ENCODE measurements around the gene MRPL55. TPM values are rescaled to one million over a fixed set of nuclear protein-coding genes. Genes with fewer than 3 reads are reported as not detected.

The MRPL55 gene
- polyA plus RNA-seq, 1 donor (not counting 4 experiments of a cell fraction or from before 2014, with no cell fraction given), result 28.4 TPM

GRCh38 chr1:228082918-228083870, 25.9 kb downstream of the MRPL55 start:
- Histone ChIP-seq H3K9ac (ENCODE audit: control insufficient read depth, extremely low read depth, insufficient read depth, low read length) (peak overlapping the region; percentile 95), H3K4me1 (ENCODE audit: control insufficient read depth, extremely low read depth, insufficient read depth, low read length) (peaks cover 42% of the 10 kb centered on the region), H3K9me1 (ENCODE audit: control insufficient read depth, extremely low read depth, insufficient read depth, low read length) (peaks cover 12% of the 10 kb centered on the region), H3K9me3 (ENCODE audit: control insufficient read depth, low read depth, low read length) (no peaks in the 10 kb centered on the region), H3K4me2 (ENCODE audit: control insufficient read depth, extremely low read depth, insufficient read depth, low read depth, low read length) (peak overlapping the region; percentile 85), H3K36me3 (ENCODE audit: control insufficient read depth in 2 of 2, extremely low read depth in 1 of 2, insufficient read depth in 2 of 2, low read length in 2 of 2) (peaks cover 0 to 17% of the 10 kb centered on the region in 2 experiments), H3K27me3 (ENCODE audit: control insufficient read depth, extremely low read depth, insufficient read depth, low read length) (no peaks in the 10 kb centered on the region), H4K20me1 (ENCODE audit: control insufficient read depth, extremely low read depth, insufficient read depth, low read length) (peaks cover 41% of the 10 kb centered on the region), H3K4me3 (ENCODE audit: control insufficient read depth in 2 of 3, extremely low read depth in 1 of 3, insufficient read depth in 2 of 3, low read depth in 1 of 3, low read length in 3 of 3) (peak overlapping the region; percentile 60 to 97 (median 84)), H3K27ac (ENCODE audit: control insufficient read depth, insufficient read depth, low read length) (peak overlapping the region; percentile 88), H3K79me2 (ENCODE audit: control insufficient read depth, insufficient read depth, low read length) (peaks cover 77% of the 10 kb centered on the region), H2AFZ (ENCODE audit: control insufficient read depth, low read length) (no peak overlapping the region)
- dilution Hi-C loops (cut with MboI; ENCODE audit: extremely low pct_ligation_motif_present, low sequenced_read_pairs), result no loop called here
- DNase-seq (ENCODE audit: low read depth, low spot score) (no peak), FAIRE-seq (no peak)
- TF ChIP-seq EZH2 (IDR thresholded peaks at IDR 0.05; ENCODE audit: low read length) (no peak), CTCF (optimal IDR thresholded peaks at IDR 0.05 in 1 of 3, IDR thresholded peaks at IDR 0.05 in 1 of 3, conservative IDR thresholded peaks at IDR 0.05 in 1 of 3; ENCODE audit: extremely low read depth in 1 of 3, insufficient read depth in 2 of 3, low read length in 3 of 3) (no peak)

- Histone ChIP-seq H3K9ac (ENCODE audit: control insufficient read depth, extremely low read depth, insufficient read depth, low read length) (peak within 1 kb of the TSS; percentile 95), H3K9me3 (ENCODE audit: control insufficient read depth, low read depth, low read length) (no peaks in the 10 kb centered on the region), H3K4me2 (ENCODE audit: control insufficient read depth, extremely low read depth, insufficient read depth, low read depth, low read length) (peak within 1 kb of the TSS; percentile 91), H4K20me1 (ENCODE audit: control insufficient read depth, extremely low read depth, insufficient read depth, low read length) (peaks cover 36% of the 10 kb centered on the region), H3K79me2 (ENCODE audit: control insufficient read depth, insufficient read depth, low read length) (peaks cover 69% of the 10 kb centered on the region), H3K27me3 (ENCODE audit: control insufficient read depth, extremely low read depth, insufficient read depth, low read length) (no peaks in the 10 kb centered on the region), H3K4me1 (ENCODE audit: control insufficient read depth, extremely low read depth, insufficient read depth, low read length) (peaks cover 34% of the 10 kb centered on the region), H3K27ac (ENCODE audit: control insufficient read depth, insufficient read depth, low read length) (peak within 1 kb of the TSS; percentile 88), H3K4me3 (ENCODE audit: control insufficient read depth in 2 of 3, extremely low read depth in 1 of 3, insufficient read depth in 2 of 3, low read depth in 1 of 3, low read length in 3 of 3) (peak within 1 kb of the TSS; percentile 81 to 97 (median 84)), H2AFZ (ENCODE audit: control insufficient read depth, low read length) (peak within 1 kb of the TSS; percentile 62), H3K36me3 (ENCODE audit: control insufficient read depth in 2 of 2, extremely low read depth in 1 of 2, insufficient read depth in 2 of 2, low read length in 2 of 2) (peaks cover 0 to 17% of the 10 kb centered on the region in 2 experiments), H3K9me1 (ENCODE audit: control insufficient read depth, extremely low read depth, insufficient read depth, low read length) (peaks cover 10% of the 10 kb centered on the region)
- DNase-seq (ENCODE audit: low read depth, low spot score) (peak; percentile 77), FAIRE-seq (no peak)
- dilution Hi-C loops (cut with MboI; ENCODE audit: extremely low pct_ligation_motif_present, low sequenced_read_pairs), result no loop called here
- TF ChIP-seq CTCF (optimal IDR thresholded peaks at IDR 0.05 in 1 of 3, IDR thresholded peaks at IDR 0.05 in 1 of 3, conservative IDR thresholded peaks at IDR 0.05 in 1 of 3; ENCODE audit: extremely low read depth in 1 of 3, insufficient read depth in 2 of 3, low read length in 3 of 3) (peak in 1 of 3 experiments; percentile 12), EZH2 (IDR thresholded peaks at IDR 0.05; ENCODE audit: low read length) (no peak)
Measured at GRCh38 chr1:228082214-228082917, 26.7 kb downstream of the MRPL55 start, which contains the start of gene ARF1. Gene ARF1, plus strand, starts transcription at chr1:228082708. Its CDS starts 14,407 bp downstream, at chr1:228097115.

All from keratinocyte (primary cell).